GM12873 (cell line): ENCODE measurements around the gene TNPO2.

Experiments used
- CTCF ChIP-seq: IDR thresholded peaks from 2 replicates; pipeline ENCODE4 v1.5.1; 2012; ENCODE audit warnings: low read depth, mild to moderate bottlenecking, moderate library complexity, low read length, control low read depth; ENCODE audit not compliant: insufficient read depth; ENCODE audit errors: missing control alignments

TNPO2 gene

GRCh38 chr19:12711187-12711586, 12.5 kb downstream of the TNPO2 start:
- TF ChIP-seq CTCF, result no peak

- TF ChIP-seq CTCF, result no peak
Measured at GRCh38 chr19:12708641-12709040, 15.1 kb downstream of the TNPO2 start.

GRCh38 chr19:12706332-12706718, 17.4 kb downstream of the TNPO2 start:
- no peak for TF ChIP-seq CTCF

GRCh38 chr19:12705654-12706331, 17.9 kb downstream of the TNPO2 start:
- no peak for TF ChIP-seq CTCF

GRCh38 chr19:12705169-12705568, 18.6 kb downstream of the TNPO2 start:
- TF ChIP-seq CTCF, result no peak

GRCh38 chr19:12703046-12703445, 20.7 kb downstream of the TNPO2 start:
- no peak for TF ChIP-seq CTCF

GRCh38 chr19:12701596-12702282, 22.0 kb downstream of the TNPO2 start:
- TF ChIP-seq CTCF, result no peak
